GM19023 (cell line): Measurements from ENCODE around the gene MYO5A.
"Not testable (repeated sequence)": the region's sequence is repeated elsewhere in the genome, so short reads cannot be mapped to it uniquely, and the experiment has no call there.

ENCODE experiments used
- ATAC-seq: cut with Tn5 transposase; IDR thresholded peaks from one replicate; pipeline ENCODE4 v1.9.1; 2021; ENCODE audit warnings: mild to moderate bottlenecking, moderate library complexity; ENCODE audit not compliant: unreplicated experiment

Gene MYO5A

GRCh38 chr15:52546031-52546751 is 17.5 kb upstream of the MYO5A start:
- ATAC-seq = no peak

GRCh38 chr15:52540374-52541012 is 11.8 kb upstream of the MYO5A start:
- no peak for ATAC-seq

GRCh38 chr15:52537459-52537858 is 8.8 kb upstream of the MYO5A start:
- no peak for ATAC-seq

- no peak for ATAC-seq
Observed at GRCh38 chr15:52532427-52532826, 3.7 kb upstream of the MYO5A start.

- ATAC-seq = no peak
Observed at GRCh38 chr15:52529940-52530339, 1.3 kb upstream of the MYO5A start.

GRCh38 chr15:52529341-52529924 is 753 bp upstream of the MYO5A start:
- peak; percentile 6 for ATAC-seq

- ATAC-seq = peak; percentile 8
Observed at GRCh38 chr15:52527911-52528563, 643 bp downstream of the MYO5A start.

GRCh38 chr15:52527196-52527910 is 1.3 kb downstream of the MYO5A start:
- no peak for ATAC-seq

- no peak for ATAC-seq
Observed at GRCh38 chr15:52524223-52525136, 4.2 kb downstream of the MYO5A start.

- no peak for ATAC-seq
Observed at GRCh38 chr15:52523647-52524046, 5.0 kb downstream of the MYO5A start.

- ATAC-seq = no peak
Observed at GRCh38 chr15:52523192-52523591, 5.5 kb downstream of the MYO5A start.

GRCh38 chr15:52521682-52522081 is 7.0 kb downstream of the MYO5A start:
- no peak for ATAC-seq

- no peak for ATAC-seq
Observed at GRCh38 chr15:52520421-52520820, 8.3 kb downstream of the MYO5A start.

- ATAC-seq = no peak
Observed at GRCh38 chr15:52518487-52519371, 10.0 kb downstream of the MYO5A start.

- no peak for ATAC-seq
Observed at GRCh38 chr15:52517014-52517413, 11.7 kb downstream of the MYO5A start.

- no peak for ATAC-seq
Observed at GRCh38 chr15:52515343-52515742, 13.3 kb downstream of the MYO5A start.

GRCh38 chr15:52514482-52514881 is 14.2 kb downstream of the MYO5A start:
- no peak for ATAC-seq

- ATAC-seq = not testable (repeated sequence)
Observed at GRCh38 chr15:52512869-52513268, 15.8 kb downstream of the MYO5A start.

- no peak for ATAC-seq
Observed at GRCh38 chr15:52511084-52511483, 17.6 kb downstream of the MYO5A start.
